Measurements from ENCODE around the gene MAMDC2.

The MAMDC2 gene

DNA sequence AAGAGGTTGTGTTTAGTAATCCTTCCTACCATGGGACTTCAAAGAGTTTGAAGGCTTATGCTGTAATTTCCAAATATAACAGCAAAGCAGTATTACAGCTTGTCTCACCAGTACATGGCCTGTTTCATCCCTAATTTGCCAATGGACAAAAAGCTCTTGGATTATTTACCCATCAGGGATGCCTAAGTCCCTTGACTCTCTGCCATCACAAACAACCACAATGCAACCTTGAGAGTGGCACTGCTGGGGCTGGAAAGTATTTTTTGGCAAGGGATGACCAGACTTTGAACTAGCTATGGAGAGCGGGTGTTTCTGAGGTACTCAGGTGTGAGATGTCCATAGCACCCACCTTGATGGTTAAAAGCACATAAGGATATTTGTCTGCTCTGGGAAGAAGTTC lies 9.1 kb downstream of the MAMDC2 start:
- ChIA-PET CTCF (no interaction called here), POLR2A (ENCODE audit: low non-redundant PET) (no interaction called here)
- no peak for DNase-seq (ENCODE audit: low spot score)
- no peak overlapping the region for H3K27ac ChIP-seq
- no peak for TF ChIP-seq CTCF (conservative IDR thresholded peaks at IDR 0.05; ENCODE audit: low read depth)

DNA sequence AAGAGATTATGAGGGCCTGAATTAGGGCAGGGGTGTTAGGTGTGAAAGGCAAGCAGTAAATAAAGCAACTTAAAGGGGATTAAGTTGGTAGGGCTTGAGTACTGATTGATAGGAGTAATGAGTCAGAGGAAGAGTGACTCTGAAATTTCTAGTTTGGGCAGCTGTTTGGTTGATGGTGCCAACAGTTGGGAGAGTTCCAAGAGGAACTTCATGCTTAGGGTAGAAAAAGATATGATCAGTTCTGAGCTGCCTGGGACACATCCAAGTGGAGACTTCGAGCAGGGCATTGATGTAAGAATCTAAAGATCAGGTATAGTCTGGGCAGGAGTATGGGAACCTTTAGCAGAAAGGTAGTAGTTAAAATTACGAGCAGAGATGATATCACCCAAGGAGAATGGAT lies 10.2 kb downstream of the MAMDC2 start:
- TF ChIP-seq CTCF (conservative IDR thresholded peaks at IDR 0.05; ENCODE audit: low read depth) = no peak
- no peak overlapping the region for H3K27ac ChIP-seq
- peak; percentile 89 for DNase-seq (ENCODE audit: low spot score)
- CTCF ChIA-PET = interaction anchor here (0.5 to 1.8 kb wide), 5 partner anchors 33 to 135 kb away, joined by 3 to 7 read pairs (median 6); no protein-coding TSS in a partner anchor
- POLR2A ChIA-PET (ENCODE audit: low non-redundant PET) = no interaction called here

DNA sequence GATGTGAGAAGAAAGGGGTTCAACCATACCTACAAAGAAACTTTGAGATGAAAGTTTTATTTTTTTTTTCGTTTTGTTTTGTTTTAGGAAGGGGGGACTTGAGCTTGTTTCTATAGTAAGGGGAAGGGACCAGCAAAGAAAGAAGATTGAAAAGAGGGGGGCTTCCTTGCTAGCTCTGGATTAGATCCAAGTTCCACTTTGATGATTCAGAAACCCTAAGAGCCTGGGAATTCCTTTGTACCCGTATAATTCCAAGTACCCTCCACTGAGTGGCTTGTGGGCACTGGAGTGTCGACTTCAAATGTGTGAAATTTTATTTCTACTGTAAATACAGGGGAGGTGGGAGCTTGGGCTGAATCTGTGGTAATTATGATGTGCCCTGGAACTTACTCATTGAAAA lies 10.9 kb downstream of the MAMDC2 start:
- H3K27ac ChIP-seq = no peak overlapping the region
- CTCF ChIA-PET = interaction anchor here (0.5 to 1.8 kb wide), 4 partner anchors 57 to 83 kb away, joined by 3 to 7 read pairs (median 6); no protein-coding TSS in a partner anchor
- DNase-seq (ENCODE audit: low spot score) = no peak
- POLR2A ChIA-PET (ENCODE audit: low non-redundant PET) = no interaction called here
- TF ChIP-seq CTCF (conservative IDR thresholded peaks at IDR 0.05; ENCODE audit: low read depth) = no peak

GRCh38 chr9:70055406-70056210 lies 12.0 kb downstream of the MAMDC2 start:
- DNase-seq (ENCODE audit: low spot score) = no peak
- POLR2A ChIA-PET (ENCODE audit: low non-redundant PET) = interaction anchor here (0.6 kb wide), 1 partner anchor 365 kb away, joined by 4 read pairs; no protein-coding TSS in a partner anchor
- TF ChIP-seq CTCF (conservative IDR thresholded peaks at IDR 0.05; ENCODE audit: low read depth) = no peak
- H3K27ac ChIP-seq = no peak overlapping the region
- CTCF ChIA-PET = interaction anchor here (1.8 kb wide), 1 partner anchor 84 kb away, joined by 6 read pairs; no protein-coding TSS in a partner anchor

DNA sequence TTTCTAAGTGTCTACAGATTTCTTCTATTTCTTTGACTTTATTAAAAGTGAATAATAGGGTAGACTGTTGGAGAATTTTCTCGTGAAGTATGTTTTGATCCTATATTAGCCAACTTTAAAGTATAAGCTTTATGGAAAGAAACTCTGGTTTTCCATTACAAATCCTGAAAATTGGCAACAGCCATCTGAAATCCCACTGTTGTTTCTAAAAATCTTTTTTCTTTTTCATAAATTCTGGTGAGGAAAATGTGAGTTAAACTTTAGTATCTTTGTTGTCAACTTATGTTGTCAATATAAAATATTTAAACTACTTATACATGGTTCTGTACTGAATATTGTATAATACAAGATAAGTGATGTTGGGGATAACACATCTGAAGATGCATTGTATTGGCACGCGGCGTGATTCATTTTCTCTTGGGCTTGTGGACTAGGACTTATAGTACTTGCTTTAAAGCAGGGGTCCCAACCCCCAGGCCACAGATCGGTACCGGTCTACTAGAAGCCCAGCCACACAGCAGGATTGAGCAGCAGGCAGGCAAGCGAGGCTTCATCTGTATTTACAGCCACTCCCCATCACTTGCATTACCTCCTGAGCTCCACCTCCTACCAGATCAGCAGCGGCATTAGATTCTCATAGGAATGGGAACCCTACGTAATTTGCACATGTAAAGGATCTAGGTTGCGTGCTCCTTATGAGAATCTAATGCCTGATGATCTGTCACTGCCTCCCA lies 12.7 kb downstream of the MAMDC2 start:
- DNase-seq (ENCODE audit: low spot score) = no peak
- POLR2A ChIA-PET (ENCODE audit: low non-redundant PET) = no interaction called here

More for the DNA sequence above, 12.7 kb downstream of the MAMDC2 start:
- CTCF ChIA-PET = interaction anchor here (0.6 kb wide), 1 partner anchor 634 kb away, joined by 3 read pairs; no protein-coding TSS in a partner anchor
- no peak for TF ChIP-seq CTCF (conservative IDR thresholded peaks at IDR 0.05; ENCODE audit: low read depth)
- no peak overlapping the region for H3K27ac ChIP-seq
